ENCODE data around the gene CYSLTR2.

DNA sequence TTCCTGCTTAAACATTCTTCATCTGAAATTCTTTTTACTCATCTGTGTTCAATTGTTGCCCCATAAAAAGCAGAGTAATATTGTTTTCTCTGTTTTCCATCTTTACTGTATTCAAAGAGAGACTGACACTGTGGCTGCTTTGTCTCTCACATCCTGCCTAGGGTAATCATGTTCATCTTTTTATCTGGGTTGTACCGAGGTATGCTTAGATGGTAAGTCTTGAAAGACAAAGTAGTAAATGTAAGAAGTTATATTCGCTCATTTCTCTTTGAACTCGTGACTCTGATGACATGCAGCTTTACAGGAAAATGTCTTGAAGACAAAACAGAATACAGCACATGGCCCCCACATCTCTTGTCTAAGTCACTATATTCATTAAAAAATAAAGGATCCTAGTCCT lies 20.0 kb upstream of the CYSLTR2 start:
- TF ChIP-seq, protein P1, sequence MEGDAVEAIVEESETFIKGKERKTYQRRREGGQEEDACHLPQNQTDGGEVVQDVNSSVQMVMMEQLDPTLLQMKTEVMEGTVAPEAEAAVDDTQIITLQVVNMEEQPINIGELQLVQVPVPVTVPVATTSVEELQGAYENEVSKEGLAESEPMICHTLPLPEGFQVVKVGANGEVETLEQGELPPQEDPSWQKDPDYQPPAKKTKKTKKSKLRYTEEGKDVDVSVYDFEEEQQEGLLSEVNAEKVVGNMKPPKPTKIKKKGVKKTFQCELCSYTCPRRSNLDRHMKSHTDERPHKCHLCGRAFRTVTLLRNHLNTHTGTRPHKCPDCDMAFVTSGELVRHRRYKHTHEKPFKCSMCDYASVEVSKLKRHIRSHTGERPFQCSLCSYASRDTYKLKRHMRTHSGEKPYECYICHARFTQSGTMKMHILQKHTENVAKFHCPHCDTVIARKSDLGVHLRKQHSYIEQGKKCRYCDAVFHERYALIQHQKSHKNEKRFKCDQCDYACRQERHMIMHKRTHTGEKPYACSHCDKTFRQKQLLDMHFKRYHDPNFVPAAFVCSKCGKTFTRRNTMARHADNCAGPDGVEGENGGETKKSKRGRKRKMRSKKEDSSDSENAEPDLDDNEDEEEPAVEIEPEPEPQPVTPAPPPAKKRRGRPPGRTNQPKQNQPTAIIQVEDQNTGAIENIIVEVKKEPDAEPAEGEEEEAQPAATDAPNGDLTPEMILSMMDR (IDR thresholded peaks at IDR 0.05) = no peak
- TF ChIP-seq POLR2A (IDR thresholded peaks at IDR 0.05) = no peak

Measured in adrenal gland (tissue), 5 donors.